Measurements from ENCODE around the gene ASPG.

GRCh38 chr14:104108570-104109541 is 23.4 kb downstream of the ASPG start:
- TF ChIP-seq CTCF (IDR thresholded peaks at IDR 0.05; ENCODE audit: insufficient read depth, low read length) (no peak), REST (IDR thresholded peaks at IDR 0.05; ENCODE audit: insufficient replicate concordance, low read depth) (no peak), POLR2AphosphoS5 (IDR thresholded peaks at IDR 0.05; ENCODE audit: low read depth) (no peak), SPI1 (IDR thresholded peaks at IDR 0.05; ENCODE audit: borderline replicate concordance, low read depth) (no peak), GABPA (IDR thresholded peaks at IDR 0.05; ENCODE audit: low read depth) (no peak)
